DND-41 (cell line): Measurements from ENCODE around the gene NRSN2.

Experiments used
- EZH2 ChIP-seq: IDR thresholded peaks from 3 replicates; pipeline ENCODE4 v1.6.1; 2012; ENCODE audit warnings: borderline replicate concordance, low read depth, mild to moderate bottlenecking, moderate library complexity, low read length, inconsistent platforms; ENCODE audit not compliant: severe bottlenecking
- TF ChIP-seq, protein P1 (sequence below): IDR thresholded peaks from 2 replicates; pipeline ENCODE4 v1.5.1; 2012; ENCODE audit warnings: borderline replicate concordance, low read length, moderate library complexity, mild to moderate bottlenecking; ENCODE audit not compliant: poor library complexity, severe bottlenecking; ENCODE audit errors: extremely low read depth

GRCh38 chr20:376750-377149, 29.8 kb downstream of the NRSN2 start:
- TF ChIP-seq, protein P1, sequence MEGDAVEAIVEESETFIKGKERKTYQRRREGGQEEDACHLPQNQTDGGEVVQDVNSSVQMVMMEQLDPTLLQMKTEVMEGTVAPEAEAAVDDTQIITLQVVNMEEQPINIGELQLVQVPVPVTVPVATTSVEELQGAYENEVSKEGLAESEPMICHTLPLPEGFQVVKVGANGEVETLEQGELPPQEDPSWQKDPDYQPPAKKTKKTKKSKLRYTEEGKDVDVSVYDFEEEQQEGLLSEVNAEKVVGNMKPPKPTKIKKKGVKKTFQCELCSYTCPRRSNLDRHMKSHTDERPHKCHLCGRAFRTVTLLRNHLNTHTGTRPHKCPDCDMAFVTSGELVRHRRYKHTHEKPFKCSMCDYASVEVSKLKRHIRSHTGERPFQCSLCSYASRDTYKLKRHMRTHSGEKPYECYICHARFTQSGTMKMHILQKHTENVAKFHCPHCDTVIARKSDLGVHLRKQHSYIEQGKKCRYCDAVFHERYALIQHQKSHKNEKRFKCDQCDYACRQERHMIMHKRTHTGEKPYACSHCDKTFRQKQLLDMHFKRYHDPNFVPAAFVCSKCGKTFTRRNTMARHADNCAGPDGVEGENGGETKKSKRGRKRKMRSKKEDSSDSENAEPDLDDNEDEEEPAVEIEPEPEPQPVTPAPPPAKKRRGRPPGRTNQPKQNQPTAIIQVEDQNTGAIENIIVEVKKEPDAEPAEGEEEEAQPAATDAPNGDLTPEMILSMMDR = no peak
- TF ChIP-seq EZH2 = no peak
